Subcutaneous abdominal adipose tissue (tissue), 5 donors: ENCODE measurements around the gene TUSC7.

Experiments
- H3K27ac ChIP-seq: one replicate; pipeline ENCODE4 v1.7.0; 2013; ENCODE audit warnings: low read depth, mild to moderate bottlenecking, inconsistent platforms, low read length, moderate library complexity
- H3K27me3 ChIP-seq, 5 donors: one replicate each; pipeline ENCODE4 v1.7.0; 2013; ENCODE audit warnings: low read length in 5 of 5, inconsistent platforms in 1 of 5; ENCODE audit not compliant: control insufficient read depth in 5 of 5, insufficient read depth in 4 of 5
- H3K36me3 ChIP-seq, 5 donors: one replicate each; pipeline ENCODE4 v1.7.0; 2013; ENCODE audit warnings: low read length in 5 of 5; ENCODE audit not compliant: control insufficient read depth in 5 of 5, insufficient read depth in 5 of 5
- H3K4me1 ChIP-seq, 5 donors: one replicate each; pipeline ENCODE4 v1.7.0; 2013; ENCODE audit warnings: low read length in 5 of 5, mild to moderate bottlenecking in 3 of 5, moderate library complexity in 1 of 5; ENCODE audit not compliant: control insufficient read depth in 5 of 5, insufficient read depth in 5 of 5
- H3K4me3 ChIP-seq, 5 donors: one replicate each; pipeline ENCODE4 v1.7.0; 2013; ENCODE audit warnings: low read length in 5 of 5, low read depth in 1 of 5
- H3K9ac ChIP-seq, 5 donors: one replicate each; pipeline ENCODE4 v1.7.0; 2013; ENCODE audit warnings: low read length in 5 of 5, mild to moderate bottlenecking in 4 of 5, moderate library complexity in 3 of 5
- H3K9me3 ChIP-seq, 5 donors: one replicate each; pipeline ENCODE4 v1.7.0; 2013; ENCODE audit warnings: low read length in 5 of 5; ENCODE audit not compliant: control insufficient read depth in 5 of 5
- donor health status: healthy.
- donor health status: healthy.
- donor health status: healthy.
- donor health status: healthy.
- donor health status: healthy.

Gene TUSC7

DNA sequence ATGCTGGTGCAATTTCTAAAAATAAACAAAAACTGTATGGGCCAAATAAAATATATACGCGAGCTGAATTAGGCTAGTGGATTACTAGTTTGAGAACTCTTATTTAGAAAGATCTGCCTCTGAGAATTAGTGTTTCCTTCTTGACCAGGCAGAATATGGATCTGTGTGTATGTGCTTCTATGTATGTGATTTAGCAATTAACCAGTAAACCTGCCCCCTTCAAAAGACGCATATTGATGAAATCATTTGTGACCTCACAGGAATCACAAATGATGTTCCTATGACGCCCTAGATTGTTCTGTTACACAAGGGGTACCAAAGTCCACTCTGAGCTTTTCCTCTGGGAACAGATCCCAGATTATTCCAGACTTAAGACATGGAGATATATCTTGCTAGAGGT lies at the start of gene TUSC7:
TSS of gene TUSC7 (plus strand) at position 301 of the 400 bp plus-strand sequence.
- H3K27ac ChIP-seq: no peak within 1 kb of the TSS
- no peaks in the 10 kb centered on the region for H3K4me1 ChIP-seq
- H3K9ac ChIP-seq: no peak within 1 kb of the TSS
- no peaks in the 10 kb centered on the region for H3K36me3 ChIP-seq
- no peaks in the 10 kb centered on the region for H3K27me3 ChIP-seq
- no peaks in the 10 kb centered on the region for H3K9me3 ChIP-seq
- no peak within 1 kb of the TSS for H3K4me3 ChIP-seq

DNA sequence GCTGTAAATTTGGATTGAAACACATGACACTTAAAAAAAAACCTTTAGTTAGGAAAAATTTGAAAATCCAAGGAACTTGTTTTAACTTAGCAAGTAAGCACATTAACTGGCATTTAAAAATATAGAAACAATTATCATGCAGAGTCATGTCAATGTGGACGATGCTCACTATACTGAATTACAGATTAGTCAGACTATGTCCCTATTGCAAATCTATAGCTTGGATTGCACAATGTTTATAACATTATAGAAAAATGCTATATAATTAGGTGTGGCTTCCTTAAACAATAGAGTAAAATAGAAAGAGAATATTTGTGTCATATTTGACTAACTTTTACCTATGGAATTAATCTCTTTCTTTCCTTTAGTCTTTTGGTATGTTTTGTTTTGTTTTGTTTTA lies 48.4 kb upstream of the TUSC7 start:
- Histone ChIP-seq H3K4me3 (no peak overlapping the region), H3K9me3 (no peaks in the 10 kb centered on the region), H3K9ac (no peak overlapping the region), H3K27ac (no peak overlapping the region), H3K4me1 (no peaks in the 10 kb centered on the region), H3K36me3 (no peaks in the 10 kb centered on the region), H3K27me3 (no peaks in the 10 kb centered on the region)

GRCh38 chr3:116663161-116664110 lies 46.1 kb upstream of the TUSC7 start:
- Histone ChIP-seq H3K4me3 (no peak overlapping the region), H3K9ac (no peak overlapping the region), H3K4me1 (no peaks in the 10 kb centered on the region), H3K36me3 (no peaks in the 10 kb centered on the region), H3K9me3 (no peaks in the 10 kb centered on the region), H3K27me3 (no peaks in the 10 kb centered on the region), H3K27ac (no peak overlapping the region)

- no peaks in the 10 kb centered on the region for H3K36me3 ChIP-seq
- no peaks in the 10 kb centered on the region for H3K4me1 ChIP-seq
- H3K9ac ChIP-seq: no peak overlapping the region
- no peaks in the 10 kb centered on the region for H3K27me3 ChIP-seq
- H3K27ac ChIP-seq: no peak overlapping the region
- no peak overlapping the region for H3K4me3 ChIP-seq
- no peaks in the 10 kb centered on the region for H3K9me3 ChIP-seq
Measured at GRCh38 chr3:116667324-116667723, 42.3 kb upstream of the TUSC7 start.

GRCh38 chr3:116667791-116668190 lies 41.8 kb upstream of the TUSC7 start:
- no peak overlapping the region for H3K9ac ChIP-seq
- H3K4me3 ChIP-seq: no peak overlapping the region
- H3K27me3 ChIP-seq: no peaks in the 10 kb centered on the region
- H3K27ac ChIP-seq: no peak overlapping the region
- H3K36me3 ChIP-seq: no peaks in the 10 kb centered on the region
- H3K9me3 ChIP-seq: no peaks in the 10 kb centered on the region
- H3K4me1 ChIP-seq: no peaks in the 10 kb centered on the region

DNA sequence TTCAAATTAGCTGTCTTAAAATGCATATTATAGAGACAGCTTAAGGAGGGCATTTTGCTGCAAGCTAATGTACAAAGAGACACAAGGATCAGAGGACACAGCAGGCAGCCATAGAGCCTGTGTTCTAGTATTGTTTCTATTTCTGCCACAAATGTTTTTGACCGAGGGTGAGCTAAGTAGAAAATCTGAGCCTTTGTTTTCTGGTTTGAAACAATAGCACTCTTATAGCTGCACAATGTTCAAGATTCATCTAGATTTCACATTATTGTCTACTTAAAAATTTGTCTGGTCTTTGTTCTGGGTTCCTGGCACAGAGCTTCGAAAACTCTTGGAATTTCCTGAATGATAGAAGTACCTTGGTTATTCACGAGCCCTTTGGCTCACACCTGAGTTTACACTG lies 40.0 kb upstream of the TUSC7 start:
- no peaks in the 10 kb centered on the region for H3K9me3 ChIP-seq
- no peak overlapping the region for H3K27ac ChIP-seq
- H3K4me3 ChIP-seq: no peak overlapping the region
- H3K4me1 ChIP-seq: no peaks in the 10 kb centered on the region
- no peaks in the 10 kb centered on the region for H3K27me3 ChIP-seq
- H3K9ac ChIP-seq: no peak overlapping the region
- H3K36me3 ChIP-seq: no peaks in the 10 kb centered on the region

- Histone ChIP-seq H3K9me3 (no peaks in the 10 kb centered on the region), H3K4me3 (no peak overlapping the region), H3K4me1 (no peaks in the 10 kb centered on the region), H3K27ac (no peak overlapping the region), H3K9ac (no peak overlapping the region), H3K27me3 (no peaks in the 10 kb centered on the region), H3K36me3 (no peaks in the 10 kb centered on the region)
Measured at GRCh38 chr3:116671151-116671550, 38.4 kb upstream of the TUSC7 start.

DNA sequence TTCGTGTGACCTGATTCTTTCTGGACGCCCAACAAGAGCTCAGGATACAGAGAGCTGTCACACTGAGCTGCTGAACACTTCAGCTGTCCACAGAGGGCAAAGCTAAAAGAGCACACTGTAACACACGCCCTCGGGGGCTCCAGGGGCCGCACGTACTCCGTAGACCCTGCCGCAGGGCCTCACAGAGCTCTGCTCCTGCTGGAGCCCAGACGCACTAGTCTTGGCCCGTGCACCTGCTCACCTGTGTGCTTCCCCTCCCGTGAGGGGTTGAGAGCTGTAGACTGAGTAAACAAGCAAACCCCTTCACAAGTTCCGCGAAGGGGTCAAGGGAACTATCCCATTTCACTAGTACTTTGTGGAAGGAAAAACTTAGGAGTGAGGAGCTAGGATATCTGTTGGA lies 30.7 kb upstream of the TUSC7 start:
- no peaks in the 10 kb centered on the region for H3K36me3 ChIP-seq
- H3K27me3 ChIP-seq: no peaks in the 10 kb centered on the region
- H3K9ac ChIP-seq: no peak overlapping the region
- no peak overlapping the region for H3K4me3 ChIP-seq
- H3K27ac ChIP-seq: no peak overlapping the region
- H3K4me1 ChIP-seq: no peaks in the 10 kb centered on the region
- H3K9me3 ChIP-seq: no peaks in the 10 kb centered on the region

DNA sequence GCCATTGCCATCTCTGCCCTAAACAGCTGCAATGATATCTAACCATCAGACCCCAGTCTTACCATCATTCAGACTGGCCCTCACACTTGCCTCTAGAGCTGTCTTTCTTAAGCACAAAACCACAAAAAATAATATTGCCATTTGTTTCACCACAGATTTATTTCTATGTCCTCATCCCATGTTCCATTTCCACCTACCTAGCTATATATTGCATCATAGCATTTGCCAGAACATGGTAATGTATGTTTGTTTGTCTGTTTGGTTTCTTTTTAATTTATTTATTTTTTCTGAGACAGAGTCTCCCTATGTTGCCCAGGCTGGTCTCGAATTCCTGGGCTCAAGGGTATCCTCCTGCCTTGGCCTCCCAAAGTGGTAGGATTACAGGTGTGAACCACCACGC lies 18.5 kb upstream of the TUSC7 start:
- Histone ChIP-seq H3K27ac (no peak overlapping the region), H3K9me3 (no peaks in the 10 kb centered on the region), H3K4me1 (no peaks in the 10 kb centered on the region), H3K36me3 (no peaks in the 10 kb centered on the region), H3K9ac (no peak overlapping the region), H3K4me3 (no peak overlapping the region), H3K27me3 (no peaks in the 10 kb centered on the region)

DNA sequence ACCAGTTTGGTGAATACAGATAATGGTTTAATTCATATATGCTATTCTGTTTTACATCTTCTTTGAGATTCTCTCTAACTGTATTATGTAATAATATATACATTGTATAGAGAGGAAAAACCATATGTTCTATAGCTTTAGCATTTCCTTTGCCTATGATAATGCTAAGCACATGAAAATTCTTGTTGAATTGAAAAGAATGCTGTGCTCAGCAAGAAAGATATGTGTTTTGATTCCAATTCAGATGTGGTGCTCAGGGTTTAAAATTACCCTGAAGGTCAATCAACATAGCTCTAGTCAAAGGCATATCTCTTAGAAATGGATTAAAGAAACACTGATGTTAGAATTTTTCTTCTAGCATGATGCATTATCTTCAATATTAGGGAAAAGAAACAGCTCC lies 8.5 kb upstream of the TUSC7 start:
- H3K36me3 ChIP-seq: no peaks in the 10 kb centered on the region
- H3K4me3 ChIP-seq: no peak overlapping the region
- H3K9me3 ChIP-seq: no peaks in the 10 kb centered on the region
- H3K9ac ChIP-seq: no peak overlapping the region
- H3K27ac ChIP-seq: no peak overlapping the region
- no peaks in the 10 kb centered on the region for H3K27me3 ChIP-seq
- peaks cover 0 to 20% (median 15%) of the 10 kb centered on the region in 5 donors for H3K4me1 ChIP-seq
